T-helper 17 cell (primary cell): ENCODE results near the gene ZNF319. TPM values are rescaled to one million over a fixed set of nuclear protein-coding genes. Genes with fewer than 3 reads are reported as not detected.

ENCODE experiments used
- ATAC-seq: fragments of 150-1000 bp; cut with Tn5 transposase; 2 replicates; pipeline ENCODE4 v1.10.0; 2021; ENCODE audit warnings: mild to moderate bottlenecking, moderate library complexity
- DNase-seq, 3 donors: peaks; one replicate each; pipeline versions ENCODE4 v3.0.0 to v3.0.0-alpha.2; 2020 to 2021
- H3K9me3 ChIP-seq: one replicate; pipeline ENCODE4 v1.7.0; 2013; ENCODE audit warnings: low read length, mild to moderate bottlenecking; ENCODE audit not compliant: control insufficient read depth, poor library complexity, severe bottlenecking
- H3K27ac Mint-ChIP-seq: one replicate; pipeline ENCODE4 v1.8.0; 2022; ENCODE audit warnings: mild to moderate bottlenecking, moderate library complexity, mixed read lengths
- H3K27me3 Mint-ChIP-seq: one replicate; pipeline ENCODE4 v1.8.0; 2022; ENCODE audit warnings: mixed read lengths
- H3K36me3 Mint-ChIP-seq: one replicate; pipeline ENCODE4 v1.8.0; 2022; ENCODE audit warnings: low read depth, mixed read lengths
- H3K4me1 Mint-ChIP-seq: one replicate; pipeline ENCODE4 v1.8.0; 2022; ENCODE audit warnings: mild to moderate bottlenecking, mixed read lengths
- H3K4me3 Mint-ChIP-seq: one replicate; pipeline ENCODE4 v1.8.0; 2022; ENCODE audit warnings: mild to moderate bottlenecking, moderate library complexity, mixed read lengths
- total RNA-seq, 4 donors: library from RNA in 2 of 4; stranded (reverse) in 2 of 4; gene quantifications; one replicate each; pipeline ENCODE4 v1.2.3 and lab custom pipeline; 2022 to 2026

Gene ZNF319
- total RNA-seq, 2 donors from 2014 or later, result 11.8 to 12.5 TPM

DNA sequence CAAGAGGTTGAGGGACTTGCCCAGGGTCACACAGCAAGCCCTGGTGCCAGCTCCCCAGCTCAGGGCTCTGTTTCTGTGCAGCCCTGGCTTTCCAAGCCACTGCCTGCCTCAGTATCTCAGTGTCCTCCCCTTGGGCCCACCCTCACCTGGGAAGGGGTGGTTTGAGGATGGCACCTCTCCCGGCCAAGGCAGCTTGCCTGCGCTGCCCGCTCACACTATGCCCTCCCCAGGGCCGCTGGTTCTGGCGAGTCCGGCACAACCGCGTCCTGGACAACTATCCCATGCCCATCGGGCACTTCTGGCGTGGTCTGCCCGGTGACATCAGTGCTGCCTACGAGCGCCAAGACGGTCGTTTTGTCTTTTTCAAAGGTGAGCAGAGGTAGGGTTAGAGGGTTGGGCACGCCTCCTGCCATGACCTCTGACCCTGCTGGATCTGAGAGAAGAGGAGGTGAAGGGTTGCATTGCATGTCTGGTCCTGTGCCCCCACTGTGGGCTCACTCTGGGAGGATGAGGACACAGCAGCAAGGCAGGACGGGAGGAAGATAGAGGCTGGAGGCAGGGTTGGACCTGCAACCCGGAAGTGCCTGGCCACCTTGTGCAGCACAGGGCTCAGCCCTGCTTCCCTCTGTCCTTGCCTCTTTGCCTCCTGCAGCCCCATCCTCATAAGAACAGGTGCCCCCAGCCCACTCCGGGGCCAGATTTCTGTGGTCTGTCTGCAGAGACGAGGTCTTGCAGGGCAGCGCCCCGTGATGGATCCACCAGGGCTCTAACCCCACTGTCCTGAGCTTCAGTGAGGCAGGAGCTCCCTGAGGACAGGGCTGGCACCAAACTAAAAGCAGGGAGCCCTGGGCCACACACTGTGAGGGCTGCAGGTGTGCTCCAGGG is 41.8 kb upstream of the ZNF319 start:
- Mint-ChIP-seq H3K27me3 (no peaks in the 10 kb centered on the region), H3K36me3 (no peaks in the 10 kb centered on the region), H3K4me3 (no peak overlapping the region), H3K4me1 (no peaks in the 10 kb centered on the region), H3K27ac (no peak overlapping the region)
- ATAC-seq, result no peak
- DNase-seq, result no peak
- no peaks in the 10 kb centered on the region for H3K9me3 ChIP-seq

DNA sequence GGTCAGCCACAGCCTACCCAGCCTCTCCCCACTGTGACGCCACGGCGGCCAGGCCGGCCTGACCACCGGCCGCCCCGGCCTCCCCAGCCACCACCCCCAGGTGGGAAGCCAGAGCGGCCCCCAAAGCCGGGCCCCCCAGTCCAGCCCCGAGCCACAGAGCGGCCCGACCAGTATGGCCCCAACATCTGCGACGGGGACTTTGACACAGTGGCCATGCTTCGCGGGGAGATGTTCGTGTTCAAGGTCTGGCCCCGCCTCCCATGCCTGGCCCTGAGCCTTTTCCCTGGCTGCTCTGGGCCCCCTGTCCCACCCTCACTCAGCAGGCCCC is 41.1 kb upstream of the ZNF319 start:
- H3K27ac Mint-ChIP-seq, result no peak overlapping the region
- H3K9me3 ChIP-seq, result no peaks in the 10 kb centered on the region
- H3K36me3 Mint-ChIP-seq, result no peaks in the 10 kb centered on the region
- no peak overlapping the region for H3K4me3 Mint-ChIP-seq
- H3K4me1 Mint-ChIP-seq, result no peaks in the 10 kb centered on the region
- ATAC-seq, result no peak
- no peaks in the 10 kb centered on the region for H3K27me3 Mint-ChIP-seq
- no peak for DNase-seq

DNA sequence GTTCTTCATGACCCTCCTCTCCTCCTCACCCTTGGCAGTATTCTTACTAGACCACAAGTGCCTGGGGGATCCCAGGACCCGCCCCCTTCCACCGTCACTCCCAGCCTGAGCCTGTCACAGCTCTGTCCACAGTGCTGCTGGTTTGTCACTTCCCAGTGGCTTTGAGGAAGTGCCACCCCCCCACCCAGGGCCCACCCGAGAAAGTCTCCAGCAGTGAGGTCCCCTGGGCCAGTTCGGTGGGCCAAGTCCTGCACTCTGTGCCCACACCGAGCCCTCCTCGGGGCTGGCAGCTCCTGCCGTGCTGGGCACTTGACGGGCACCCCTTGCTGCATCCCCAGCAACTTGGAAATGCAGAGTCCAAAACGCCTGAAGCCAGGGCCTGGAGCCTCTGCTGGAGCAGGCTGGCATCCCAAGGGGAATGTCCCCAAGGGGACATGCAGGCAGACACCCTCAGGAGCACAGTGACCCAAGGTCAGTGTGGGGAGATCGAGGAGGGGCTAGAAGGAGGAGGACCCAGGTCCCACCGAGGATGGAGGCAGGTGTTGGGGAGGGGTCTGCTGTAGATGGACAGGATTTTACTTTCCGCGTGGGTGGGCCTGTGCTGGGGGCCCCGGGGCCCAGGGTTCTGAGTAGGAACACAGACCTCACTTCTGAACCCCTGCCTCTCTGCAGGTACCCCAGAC is 40.6 kb upstream of the ZNF319 start:
- Mint-ChIP-seq H3K4me1 (no peaks in the 10 kb centered on the region), H3K36me3 (no peaks in the 10 kb centered on the region), H3K27me3 (no peaks in the 10 kb centered on the region), H3K27ac (no peak overlapping the region), H3K4me3 (no peak overlapping the region)
- ATAC-seq (no peak), DNase-seq (no peak)
- no peaks in the 10 kb centered on the region for H3K9me3 ChIP-seq

DNA sequence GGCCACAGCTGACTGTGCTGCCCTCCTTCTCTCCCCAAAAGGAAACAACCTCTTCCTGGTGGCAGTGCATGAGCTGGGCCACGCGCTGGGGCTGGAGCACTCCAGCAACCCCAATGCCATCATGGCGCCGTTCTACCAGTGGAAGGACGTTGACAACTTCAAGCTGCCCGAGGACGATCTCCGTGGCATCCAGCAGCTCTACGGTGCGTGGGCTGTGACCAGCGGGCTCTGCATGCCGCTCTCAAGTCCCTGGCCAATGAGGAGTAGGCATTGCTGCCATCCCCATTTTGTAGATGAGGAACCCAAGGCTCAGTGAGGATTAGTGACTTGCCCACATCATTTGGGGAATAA is 40.0 kb upstream of the ZNF319 start:
- no peaks in the 10 kb centered on the region for H3K27me3 Mint-ChIP-seq
- ATAC-seq, result no peak

DNA sequence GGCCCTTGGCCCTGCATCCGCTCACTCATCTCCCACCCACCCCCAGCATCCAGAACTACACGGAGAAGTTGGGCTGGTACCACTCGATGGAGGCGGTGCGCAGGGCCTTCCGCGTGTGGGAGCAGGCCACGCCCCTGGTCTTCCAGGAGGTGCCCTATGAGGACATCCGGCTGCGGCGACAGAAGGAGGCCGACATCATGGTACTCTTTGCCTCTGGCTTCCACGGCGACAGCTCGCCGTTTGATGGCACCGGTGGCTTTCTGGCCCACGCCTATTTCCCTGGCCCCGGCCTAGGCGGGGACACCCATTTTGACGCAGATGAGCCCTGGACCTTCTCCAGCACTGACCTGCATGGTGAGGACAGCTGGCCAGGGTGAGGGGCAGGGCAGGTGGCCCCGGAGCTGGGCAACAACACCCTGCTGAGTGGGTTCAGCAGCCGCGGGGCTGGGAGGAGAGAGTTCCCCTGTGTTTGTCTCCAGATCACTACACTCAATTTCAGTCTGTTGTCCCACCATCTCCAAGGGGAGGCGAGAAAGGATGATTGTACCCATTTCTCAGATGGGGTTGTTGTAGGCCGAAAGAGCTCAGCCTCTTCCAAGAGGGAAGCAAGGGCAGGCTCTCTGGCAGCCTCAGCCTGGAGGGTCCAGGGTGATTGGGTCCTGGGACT is 39.5 kb upstream of the ZNF319 start:
- no peaks in the 10 kb centered on the region for H3K9me3 ChIP-seq
- Mint-ChIP-seq H3K27me3 (no peaks in the 10 kb centered on the region), H3K4me1 (no peaks in the 10 kb centered on the region), H3K36me3 (no peaks in the 10 kb centered on the region), H3K27ac (no peak overlapping the region), H3K4me3 (no peak overlapping the region)
- ATAC-seq, result no peak
- DNase-seq, result no peak

More for the DNA sequence above, 40.0 kb upstream of the ZNF319 start:
- H3K27ac Mint-ChIP-seq, result no peak overlapping the region
- H3K4me3 Mint-ChIP-seq, result no peak overlapping the region
- DNase-seq, result no peak
- H3K36me3 Mint-ChIP-seq, result no peaks in the 10 kb centered on the region
- H3K4me1 Mint-ChIP-seq, result no peaks in the 10 kb centered on the region
- no peaks in the 10 kb centered on the region for H3K9me3 ChIP-seq

DNA sequence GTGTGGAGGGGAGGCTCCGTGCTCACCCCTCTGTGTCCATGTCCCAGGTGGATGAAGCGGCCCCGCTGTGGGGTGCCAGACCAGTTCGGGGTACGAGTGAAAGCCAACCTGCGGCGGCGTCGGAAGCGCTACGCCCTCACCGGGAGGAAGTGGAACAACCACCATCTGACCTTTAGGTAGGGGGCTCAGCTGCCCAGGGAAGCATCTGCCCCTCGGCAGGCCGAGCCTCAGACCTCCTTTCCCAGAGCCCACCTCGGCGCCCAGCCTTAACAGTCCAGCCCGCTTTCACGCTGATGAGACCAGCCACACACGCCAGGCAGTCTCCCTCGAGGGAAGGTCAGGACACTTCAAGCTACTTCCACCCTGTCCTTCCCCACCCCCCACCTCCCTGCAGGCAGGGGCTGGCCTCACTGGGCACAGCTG is 37.8 kb upstream of the ZNF319 start:
- H3K4me3 Mint-ChIP-seq, result no peak overlapping the region
- DNase-seq (no peak), ATAC-seq (no peak)
- no peaks in the 10 kb centered on the region for H3K4me1 Mint-ChIP-seq
- no peaks in the 10 kb centered on the region for H3K9me3 ChIP-seq
- H3K36me3 Mint-ChIP-seq, result no peaks in the 10 kb centered on the region
- H3K27ac Mint-ChIP-seq, result no peak overlapping the region
- H3K27me3 Mint-ChIP-seq, result no peaks in the 10 kb centered on the region

DNA sequence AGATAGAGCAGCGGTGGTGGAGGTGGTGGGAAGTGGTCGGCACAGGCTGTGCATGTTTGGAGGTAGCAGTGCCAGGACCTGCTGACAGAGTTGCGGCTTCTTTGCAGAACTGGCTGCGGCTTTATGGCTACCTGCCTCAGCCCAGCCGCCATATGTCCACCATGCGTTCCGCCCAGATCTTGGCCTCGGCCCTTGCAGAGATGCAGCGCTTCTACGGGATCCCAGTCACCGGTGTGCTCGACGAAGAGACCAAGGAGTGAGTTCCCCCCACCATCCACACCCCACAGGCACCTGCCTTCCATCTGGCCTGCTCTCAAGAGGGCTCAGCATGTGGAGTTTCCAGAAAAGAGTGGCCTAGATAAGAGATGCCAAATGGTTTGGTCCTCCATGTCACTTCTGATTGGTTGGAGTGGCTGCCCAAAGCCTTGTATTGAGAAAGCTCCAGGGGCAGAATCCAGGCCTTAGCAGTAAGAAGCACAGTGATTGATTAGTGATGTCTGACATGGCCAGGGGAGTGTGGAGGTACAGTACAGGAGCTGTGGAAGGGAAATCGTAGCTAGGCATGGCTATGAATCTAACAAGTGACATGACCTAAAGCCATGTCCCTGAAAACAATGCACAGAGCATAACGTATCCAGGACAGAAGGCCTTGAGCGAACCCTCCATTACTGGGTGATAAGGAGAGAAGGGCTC is 37.0 kb upstream of the ZNF319 start:
- no peak for ATAC-seq
- Mint-ChIP-seq H3K36me3 (no peaks in the 10 kb centered on the region), H3K27me3 (no peaks in the 10 kb centered on the region), H3K4me3 (no peak overlapping the region), H3K27ac (no peak overlapping the region), H3K4me1 (no peaks in the 10 kb centered on the region)
- no peak for DNase-seq
- H3K9me3 ChIP-seq, result no peaks in the 10 kb centered on the region

DNA sequence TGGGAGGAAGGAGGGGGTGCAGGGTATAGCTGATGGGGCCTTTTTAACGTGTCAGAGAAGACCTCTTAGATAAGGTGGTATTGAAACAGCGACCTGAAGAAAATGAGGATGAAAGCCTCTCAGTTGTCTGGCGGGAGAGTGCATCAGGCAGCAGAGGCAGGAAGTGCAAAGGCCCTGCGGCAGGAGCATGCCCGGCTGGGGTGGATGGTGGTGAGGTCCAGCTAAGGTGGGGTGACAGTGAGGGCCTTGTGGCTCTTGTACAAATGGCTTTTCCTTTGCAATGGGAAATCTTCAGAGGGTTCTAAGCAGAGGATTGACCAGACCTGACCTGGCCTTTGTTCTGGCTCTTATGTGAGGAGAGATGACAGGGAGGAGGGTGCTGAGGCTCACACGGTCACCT is 36.5 kb upstream of the ZNF319 start:
- no peak for ATAC-seq
- no peak overlapping the region for H3K27ac Mint-ChIP-seq
- H3K4me3 Mint-ChIP-seq, result no peak overlapping the region
- no peaks in the 10 kb centered on the region for H3K9me3 ChIP-seq
- H3K4me1 Mint-ChIP-seq, result no peaks in the 10 kb centered on the region
- no peaks in the 10 kb centered on the region for H3K27me3 Mint-ChIP-seq
- no peaks in the 10 kb centered on the region for H3K36me3 Mint-ChIP-seq
- no peak for DNase-seq

DNA sequence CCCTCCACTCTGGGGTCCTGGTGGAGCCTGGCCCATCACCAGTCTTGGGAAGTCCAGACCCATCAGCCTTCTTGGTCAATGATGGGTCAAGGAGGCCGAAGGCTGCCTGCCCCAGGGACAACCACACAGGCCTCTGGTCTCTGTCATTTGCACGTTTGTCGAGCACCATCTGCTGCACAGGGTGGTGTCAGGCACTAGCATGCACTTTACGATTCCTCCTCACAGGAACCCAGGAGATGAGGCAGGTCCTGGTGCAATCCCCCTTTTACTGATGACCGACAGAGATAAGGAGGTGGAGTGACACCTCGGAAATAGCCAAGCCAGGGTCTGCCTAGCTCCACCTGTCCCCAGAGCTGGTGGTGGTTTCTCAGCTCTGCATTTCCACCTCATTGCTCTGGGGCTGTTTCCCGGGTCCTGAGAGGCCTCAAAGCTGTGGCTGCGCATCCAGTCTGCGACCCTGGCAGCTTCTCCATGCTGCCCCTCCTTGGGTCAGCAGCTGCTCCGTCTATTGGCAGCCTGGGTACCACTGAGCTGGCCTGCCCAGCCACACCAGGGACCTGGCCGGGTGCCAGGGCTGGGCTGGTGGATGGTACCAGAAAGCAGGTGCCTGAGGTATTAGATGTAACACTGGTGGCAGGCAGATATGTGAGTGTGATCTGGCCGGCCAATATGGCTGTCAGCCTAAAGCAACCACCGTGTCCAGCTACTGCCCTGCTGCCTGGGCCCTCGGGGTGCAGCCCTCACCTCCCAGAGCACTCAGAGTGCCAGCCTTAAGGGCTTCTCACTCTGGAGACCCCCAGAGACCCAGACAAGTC is 35.1 kb upstream of the ZNF319 start:
- H3K9me3 ChIP-seq, result no peaks in the 10 kb centered on the region
- Mint-ChIP-seq H3K36me3 (no peaks in the 10 kb centered on the region), H3K27ac (no peak overlapping the region), H3K27me3 (no peaks in the 10 kb centered on the region), H3K4me1 (no peaks in the 10 kb centered on the region), H3K4me3 (no peak overlapping the region)
- DNase-seq (no peak), ATAC-seq (no peak)

DNA sequence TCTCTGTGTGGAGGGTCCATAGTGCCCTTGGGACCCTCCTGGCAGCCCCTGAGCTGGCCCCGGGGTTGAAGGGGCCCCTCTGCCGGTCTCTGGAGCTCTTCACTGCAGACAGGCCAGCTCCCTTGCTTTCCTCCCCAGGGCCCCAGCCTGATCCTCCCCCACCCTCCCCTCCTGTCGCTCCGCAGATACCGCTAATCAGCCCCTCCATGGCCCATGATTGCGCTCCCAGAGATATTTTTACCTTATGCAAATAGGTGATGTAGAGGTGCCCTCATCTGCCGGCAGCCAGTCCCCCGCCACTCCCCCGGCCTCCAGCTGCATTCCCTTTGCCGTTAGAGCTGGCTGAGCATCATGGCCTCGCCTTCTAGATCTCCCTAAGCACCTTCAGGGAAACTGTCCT is 34.3 kb upstream of the ZNF319 start:
- Mint-ChIP-seq H3K4me1 (no peaks in the 10 kb centered on the region), H3K36me3 (no peaks in the 10 kb centered on the region), H3K27ac (no peak overlapping the region), H3K4me3 (no peak overlapping the region), H3K27me3 (no peaks in the 10 kb centered on the region)
- H3K9me3 ChIP-seq, result no peaks in the 10 kb centered on the region
- DNase-seq, result no peak
- no peak for ATAC-seq

DNA sequence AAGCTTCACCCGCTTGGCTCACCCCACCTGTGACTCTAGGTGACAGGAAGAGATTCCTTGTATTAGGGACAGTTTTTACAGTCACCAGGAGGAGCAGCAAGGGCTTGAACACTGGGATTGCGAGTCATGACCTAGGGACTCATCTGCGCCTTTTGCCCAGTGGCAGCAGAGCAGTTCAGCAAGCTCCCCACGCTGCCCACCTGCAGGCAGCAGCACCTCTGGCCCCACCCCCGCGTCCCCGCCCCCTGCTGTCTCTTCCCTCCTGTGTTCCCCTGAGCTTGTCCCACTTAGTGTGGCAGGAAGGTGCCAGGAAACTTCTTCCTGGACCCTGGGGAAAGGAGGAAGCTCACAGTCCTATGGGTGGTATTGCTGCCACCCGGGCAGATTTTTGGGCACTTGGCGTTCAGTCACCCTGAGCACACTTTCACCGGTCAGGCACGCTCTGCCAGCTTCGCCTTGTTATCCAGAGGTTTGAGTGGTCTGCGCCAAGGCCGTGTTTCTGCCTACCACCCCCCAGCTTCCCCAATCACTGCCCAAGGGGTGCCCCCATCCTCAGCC is 33.7 kb upstream of the ZNF319 start:
- Mint-ChIP-seq H3K4me1 (no peaks in the 10 kb centered on the region), H3K27ac (no peak overlapping the region), H3K27me3 (no peaks in the 10 kb centered on the region), H3K4me3 (no peak overlapping the region), H3K36me3 (no peaks in the 10 kb centered on the region)
- no peak for DNase-seq
- ATAC-seq, result no peak
- H3K9me3 ChIP-seq, result no peaks in the 10 kb centered on the region

DNA sequence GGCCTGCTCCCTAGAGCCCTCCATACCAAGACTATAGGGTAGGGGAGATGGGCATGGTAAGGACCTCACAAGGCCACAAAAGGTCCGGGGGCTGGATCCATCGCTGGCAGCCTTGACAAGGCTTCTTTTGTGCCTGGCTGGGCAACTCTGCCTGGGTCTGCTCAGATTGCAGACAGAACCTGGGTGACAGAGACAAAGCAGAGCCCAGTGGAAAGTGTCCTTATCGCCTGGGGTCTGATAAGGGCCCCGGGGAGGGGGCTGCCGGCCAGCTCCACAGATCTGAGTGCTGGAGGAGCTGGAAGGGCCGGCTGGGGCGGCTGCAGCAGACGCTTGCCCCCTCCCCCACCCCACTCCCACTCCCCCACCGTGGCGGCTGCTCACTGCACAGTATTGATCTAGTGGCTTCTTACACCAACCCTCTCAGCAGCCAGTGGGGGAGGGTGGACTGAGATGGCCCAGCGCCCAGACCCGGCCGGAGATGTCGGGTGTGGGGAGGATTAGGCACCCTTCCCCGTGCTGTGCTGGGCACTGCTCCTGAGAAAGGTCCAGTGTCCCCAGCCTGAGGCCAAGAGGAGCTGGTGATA is 32.3 kb upstream of the ZNF319 start:
- DNase-seq (no peak), ATAC-seq (no peak)
- Mint-ChIP-seq H3K4me3 (no peak overlapping the region), H3K27me3 (no peaks in the 10 kb centered on the region), H3K4me1 (peaks cover 2% of the 10 kb centered on the region), H3K27ac (no peak overlapping the region), H3K36me3 (no peaks in the 10 kb centered on the region)
- no peaks in the 10 kb centered on the region for H3K9me3 ChIP-seq
